Stimulated activated CD8-positive, alpha-beta memory T cell treated with anti-CD3 and anti-CD28 coated beads, Interleukin-15, amount 100 ng/mL, for 1 hour (primary cell): ENCODE results near the gene JAK3.
"Not testable (repeated sequence)": the region's sequence is repeated elsewhere in the genome, so short reads cannot be mapped to it uniquely, and the experiment has no call there.

Experiments used
- DNase-seq: peaks from one replicate; pipeline ENCODE4 v3.0.0-alpha.2; 2020; ENCODE audit warnings: low read depth

JAK3 gene

GRCh38 chr19:17777840-17778239 lies 69.9 kb downstream of the JAK3 start:
- not testable (repeated sequence) for DNase-seq

- DNase-seq = no peak
Observed at GRCh38 chr19:17775991-17776803, 71.6 kb downstream of the JAK3 start.

GRCh38 chr19:17775245-17775927 lies 72.4 kb downstream of the JAK3 start:
- DNase-seq = no peak
